ENCODE results near the gene PHLDB1.

DNA sequence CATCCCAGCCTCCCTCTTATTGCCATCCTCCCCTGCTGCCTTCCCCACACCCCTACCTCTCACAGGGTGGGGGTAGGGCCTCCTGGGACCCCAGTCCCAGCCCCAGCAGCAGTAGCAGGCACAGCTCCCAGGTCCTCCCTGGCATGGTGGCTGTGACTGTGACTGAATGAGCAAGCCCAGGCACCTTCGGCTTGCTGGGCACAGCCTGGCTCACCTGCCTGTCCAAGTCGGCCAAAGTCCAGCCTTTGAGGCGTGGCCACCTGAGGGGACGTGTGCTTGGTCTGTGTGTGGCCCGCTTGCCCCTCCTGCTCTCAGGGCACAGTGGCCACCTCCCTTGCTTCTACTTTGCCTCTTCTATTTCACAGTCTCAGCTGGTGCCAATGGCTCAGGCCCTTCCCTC, 72.1 kb downstream of the PHLDB1 start, which contains the start of gene TREH:
- no peak for TF ChIP-seq POLR2AphosphoS5 (IDR thresholded peaks at IDR 0.05; ENCODE audit: low read depth, low read length)
- TF ChIP-seq POLR2A (IDR thresholded peaks at IDR 0.05; ENCODE audit: low read depth, low read length): no peak
- TF ChIP-seq PAX5 (IDR thresholded peaks at IDR 0.05; ENCODE audit: insufficient read depth, low read length, severe bottlenecking): no peak
- TF ChIP-seq TAF1 (IDR thresholded peaks at IDR 0.05; ENCODE audit: low read depth, low read length): no peak
- TF ChIP-seq POU2F2 (IDR thresholded peaks at IDR 0.05; ENCODE audit: low read depth, low read length): no peak

Measured in GM12891 (cell line).